ENCODE data around the gene RFFL. TPM values are rescaled to one million over a fixed set of nuclear protein-coding genes. Genes with fewer than 3 reads are reported as not detected.

The RFFL gene
- total RNA-seq, 1 experiment from 2014 or later = 40.3 TPM

GRCh38 chr17:34979153-34979552 lies 84.4 kb downstream of the RFFL start (continued):
- TF ChIP-seq POLR2AphosphoS5 (IDR thresholded peaks at IDR 0.05; ENCODE audit: low read depth, low read length) (no peak), ELF1 (IDR thresholded peaks at IDR 0.05; ENCODE audit: borderline replicate concordance, low read depth) (no peak)

GRCh38 chr17:34974794-34975785 lies 88.4 kb downstream of the RFFL start:
- CTCF ChIA-PET = no interaction called here
- RAD21 ChIA-PET (ENCODE audit: low non-redundant PET in 1 of 2, low total read pairs in 2 of 2, uncharacterized antibody in 2 of 2, unreplicated experiment in 2 of 2) = no interaction called here
- POLR2A ChIA-PET = no interaction called here

More at GRCh38 chr17:34974794-34975785, 88.4 kb downstream of the RFFL start:
- Histone ChIP-seq H3K9me2 (ENCODE audit: insufficient read depth) (no peaks in the 10 kb centered on the region), H4K20me1 (ENCODE audit: insufficient read depth) (no peaks in the 10 kb centered on the region), H3K4me3 (replicated peaks in 1 of 2; ENCODE audit: low read depth in 1 of 2, low read length in 2 of 2) (no peak overlapping the region), H3K79me2 (ENCODE audit: insufficient read depth, low read length) (no peaks in the 10 kb centered on the region), H3K27ac (ENCODE audit: low read depth, low read length) (no peak overlapping the region), H3K9ac (ENCODE audit: low read length) (no peak overlapping the region), H2AFZ (ENCODE audit: low read depth, low read length, poor library complexity, severe bottlenecking) (no peak overlapping the region), H3K4me2 (ENCODE audit: low read length) (no peak overlapping the region), H3K36me3 (ENCODE audit: control insufficient read depth in 1 of 2, insufficient read depth in 2 of 2, low read length in 2 of 2) (no peaks in the 10 kb centered on the region), H3K9me3 (ENCODE audit: control insufficient read depth in 1 of 2, insufficient read depth in 1 of 2, low read depth in 1 of 2, low read length in 2 of 2) (no peaks in the 10 kb centered on the region), H3K27me3 (ENCODE audit: insufficient read depth, low read length) (no peaks in the 10 kb centered on the region), H3K4me1 (ENCODE audit: control insufficient read depth in 1 of 2, insufficient read depth in 2 of 2, low read length in 2 of 2) (peaks cover 4 to 11% of the 10 kb centered on the region in 2 experiments; a peak in 3 of 4 replicates)
- DNase-seq (ENCODE audit: low read depth, low spot score) (no peak), ATAC-seq (no peak)
- no TSS peak for BruUV-seq (replicated peaks)
- no peak for TF ChIP-seq ZFX (IDR thresholded peaks at IDR 0.05)
- TF ChIP-seq EZH2phosphoT487 (IDR thresholded peaks at IDR 0.05; ENCODE audit: borderline replicate concordance) = no peak
- TF ChIP-seq ATF3 (IDR thresholded peaks at IDR 0.05) = no peak
- TF ChIP-seq ZBTB33 (IDR thresholded peaks at IDR 0.05; ENCODE audit: extremely low read depth, insufficient replicate concordance, low read length) = no peak
- no peak for TF ChIP-seq MAX (IDR thresholded peaks at IDR 0.05)
- TF ChIP-seq JUND (IDR thresholded peaks at IDR 0.05) = no peak
- intact Hi-C loops (cut with micrococcal nuclease) = no loop called here

Data from HCT116 (cell line).